NCI-H2227 (cell line): ENCODE results near the gene PCBP3.
"Not testable (repeated sequence)": the region's sequence is repeated elsewhere in the genome, so short reads cannot be mapped to it uniquely, and the experiment has no call there.

ENCODE experiments used
- DNase-seq: peaks from one replicate; lab custom pipeline; 2025; ENCODE audit not compliant: unreplicated experiment; lab: John Stamatoyannopoulos, UW

The PCBP3 gene

GRCh38 chr21:45974073-45975019 lies 330.8 kb downstream of the PCBP3 start:
- peak; percentile 65 for DNase-seq

GRCh38 chr21:45975020-45975666 lies 331.6 kb downstream of the PCBP3 start:
- no peak for DNase-seq

DNA sequence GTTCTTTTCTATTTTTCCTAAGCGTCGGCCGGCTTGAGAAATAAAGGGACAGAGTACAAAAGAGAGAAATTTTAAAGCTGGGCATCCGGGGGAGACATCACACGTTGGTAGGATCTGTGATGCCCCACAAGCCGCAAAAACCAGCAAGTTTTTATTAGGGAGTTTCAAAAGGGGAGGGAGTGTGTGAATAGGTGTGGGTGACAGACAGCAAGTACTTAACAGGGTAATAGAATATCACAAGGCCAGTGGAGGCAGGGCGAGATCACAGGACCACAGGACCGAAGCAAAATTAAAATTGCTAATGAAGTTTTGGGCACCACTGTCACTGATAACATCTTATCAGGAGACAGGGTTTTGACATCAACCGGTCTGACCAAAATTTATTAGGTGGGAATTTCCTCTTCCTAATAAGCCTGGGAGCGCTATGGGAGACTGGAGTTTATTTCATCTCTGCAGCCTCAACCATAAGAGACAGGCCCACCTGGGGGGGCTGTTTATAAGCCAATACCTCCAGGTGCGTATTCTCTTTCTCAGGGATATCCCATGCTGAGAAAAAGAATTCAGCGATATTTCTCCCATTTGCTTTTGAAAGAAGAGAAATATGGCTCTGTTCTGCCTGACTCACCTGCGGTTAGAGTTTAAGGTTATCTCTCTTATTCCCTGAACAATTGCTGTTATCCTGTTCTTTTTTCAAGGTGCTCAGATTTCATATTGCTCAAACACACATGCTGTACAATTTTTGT lies 332.3 kb downstream of the PCBP3 start:
- DNase-seq, result not testable (repeated sequence)

DNA sequence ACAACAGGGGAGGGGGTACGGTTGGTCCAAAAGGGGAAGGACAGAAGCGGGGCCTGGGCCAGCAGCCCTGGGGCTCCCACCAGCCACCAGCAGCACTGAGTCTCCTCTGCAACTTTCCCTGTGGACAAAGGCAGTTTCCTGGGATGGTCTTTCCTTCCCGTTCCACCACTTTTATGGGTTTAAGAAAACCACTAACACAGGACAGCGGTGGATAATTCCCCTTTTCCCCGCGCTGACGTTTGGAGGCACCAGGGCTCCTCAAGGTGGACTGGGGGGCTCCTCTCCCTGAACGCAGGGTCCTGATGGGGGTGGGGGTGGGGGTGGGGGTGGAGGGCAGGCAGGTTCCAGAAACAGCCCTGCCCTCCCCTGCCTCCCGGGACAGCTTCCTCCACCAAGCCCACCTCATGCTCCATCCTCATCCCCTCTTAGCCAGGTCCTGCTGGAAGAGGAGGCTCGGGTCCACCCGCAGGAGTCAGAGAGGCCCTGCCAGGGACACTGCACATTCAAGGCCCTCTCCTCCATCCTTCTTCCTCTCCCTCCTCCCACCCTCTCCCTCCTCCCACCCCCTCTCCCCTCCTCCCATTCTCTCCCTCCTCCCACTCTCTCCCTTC lies 333.3 kb downstream of the PCBP3 start:
- no peak for DNase-seq

DNA sequence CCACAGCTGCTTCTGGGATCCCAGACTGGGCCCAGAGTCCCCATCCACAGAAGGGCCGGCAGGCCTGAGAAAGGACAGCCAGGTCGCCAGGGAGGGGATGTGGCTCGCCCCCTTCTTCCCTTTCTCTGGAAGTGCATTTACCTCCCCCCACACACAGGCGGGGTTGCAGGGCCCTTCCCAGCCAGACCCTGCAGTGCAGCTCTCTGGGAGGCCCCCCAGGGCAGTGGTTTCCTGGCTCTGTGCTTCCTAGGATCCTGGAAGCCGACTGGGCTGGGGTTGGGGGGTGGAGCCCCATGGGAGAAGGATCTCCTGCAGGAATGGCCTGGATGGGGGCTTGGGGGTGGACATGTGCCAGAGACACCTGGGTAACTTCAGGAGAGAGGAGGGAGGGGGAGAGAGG lies 333.9 kb downstream of the PCBP3 start:
- no peak for DNase-seq

DNA sequence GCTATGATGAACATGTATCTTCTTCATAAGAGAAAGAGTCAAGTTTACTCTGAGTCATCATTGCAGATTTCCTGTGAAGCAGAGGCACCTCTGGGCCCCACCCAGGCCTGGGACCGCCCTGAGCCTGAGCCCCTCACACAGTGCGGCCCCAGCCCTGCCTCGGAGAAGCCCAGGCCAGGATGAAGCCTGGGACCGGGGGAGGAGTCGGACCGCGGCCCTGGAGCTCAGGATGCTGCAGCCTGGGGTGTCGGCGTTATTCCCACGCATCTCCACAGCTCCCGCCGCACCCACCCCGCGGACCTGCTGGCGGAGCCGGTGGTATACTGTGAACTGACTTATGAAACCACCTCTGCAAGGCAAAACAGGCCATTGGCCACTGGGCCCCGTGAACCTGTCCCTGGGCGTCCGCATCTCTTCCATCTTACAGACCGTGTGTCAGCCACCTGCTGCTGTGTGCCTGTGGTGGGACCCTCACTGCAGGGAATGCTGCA lies 335.7 kb downstream of the PCBP3 start:
- no peak for DNase-seq

DNA sequence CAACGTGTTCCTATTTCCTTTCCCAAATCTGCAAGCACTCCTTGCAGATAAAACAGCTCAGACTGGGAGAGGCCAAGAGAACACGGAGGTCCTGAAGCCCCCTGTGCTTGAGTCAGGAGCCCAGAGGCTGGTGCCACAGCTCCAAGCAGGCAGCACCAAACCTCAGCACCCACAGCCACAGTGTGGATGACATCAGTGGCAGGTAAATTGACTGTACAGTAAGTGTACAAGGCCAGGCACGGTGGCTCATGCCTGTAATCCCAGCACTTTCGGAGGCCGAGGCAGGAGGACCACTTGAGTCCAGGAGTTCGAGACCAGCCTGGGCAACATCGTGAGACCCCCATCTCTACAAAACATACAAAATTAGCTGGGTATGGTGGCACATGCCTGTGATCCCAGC lies 336.1 kb downstream of the PCBP3 start:
- DNase-seq, result no peak

DNA sequence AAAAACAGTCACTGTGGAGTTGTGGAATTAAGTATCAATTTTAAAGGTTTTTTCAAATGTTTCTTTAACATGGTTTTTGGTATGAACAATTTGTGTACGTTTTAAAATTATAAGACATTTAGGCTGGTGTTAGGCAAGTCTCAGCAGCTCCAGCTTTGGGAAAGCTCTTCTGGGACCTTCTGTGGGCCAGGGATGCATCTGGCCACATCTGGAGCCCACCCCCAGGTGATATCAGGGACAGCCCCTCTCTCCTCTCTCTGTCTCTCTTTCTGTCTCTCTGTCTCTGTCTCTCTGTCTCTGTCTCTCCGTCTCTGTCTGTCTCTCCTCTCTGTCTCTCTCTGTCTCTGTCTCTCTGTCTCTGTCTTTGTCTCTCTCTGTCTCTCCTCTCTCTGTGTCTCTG lies 336.7 kb downstream of the PCBP3 start:
- DNase-seq, result no peak

- no peak for DNase-seq
These were observed 337.2 kb downstream of the PCBP3 start for GRCh38 chr21:45980697-45981096.

DNA sequence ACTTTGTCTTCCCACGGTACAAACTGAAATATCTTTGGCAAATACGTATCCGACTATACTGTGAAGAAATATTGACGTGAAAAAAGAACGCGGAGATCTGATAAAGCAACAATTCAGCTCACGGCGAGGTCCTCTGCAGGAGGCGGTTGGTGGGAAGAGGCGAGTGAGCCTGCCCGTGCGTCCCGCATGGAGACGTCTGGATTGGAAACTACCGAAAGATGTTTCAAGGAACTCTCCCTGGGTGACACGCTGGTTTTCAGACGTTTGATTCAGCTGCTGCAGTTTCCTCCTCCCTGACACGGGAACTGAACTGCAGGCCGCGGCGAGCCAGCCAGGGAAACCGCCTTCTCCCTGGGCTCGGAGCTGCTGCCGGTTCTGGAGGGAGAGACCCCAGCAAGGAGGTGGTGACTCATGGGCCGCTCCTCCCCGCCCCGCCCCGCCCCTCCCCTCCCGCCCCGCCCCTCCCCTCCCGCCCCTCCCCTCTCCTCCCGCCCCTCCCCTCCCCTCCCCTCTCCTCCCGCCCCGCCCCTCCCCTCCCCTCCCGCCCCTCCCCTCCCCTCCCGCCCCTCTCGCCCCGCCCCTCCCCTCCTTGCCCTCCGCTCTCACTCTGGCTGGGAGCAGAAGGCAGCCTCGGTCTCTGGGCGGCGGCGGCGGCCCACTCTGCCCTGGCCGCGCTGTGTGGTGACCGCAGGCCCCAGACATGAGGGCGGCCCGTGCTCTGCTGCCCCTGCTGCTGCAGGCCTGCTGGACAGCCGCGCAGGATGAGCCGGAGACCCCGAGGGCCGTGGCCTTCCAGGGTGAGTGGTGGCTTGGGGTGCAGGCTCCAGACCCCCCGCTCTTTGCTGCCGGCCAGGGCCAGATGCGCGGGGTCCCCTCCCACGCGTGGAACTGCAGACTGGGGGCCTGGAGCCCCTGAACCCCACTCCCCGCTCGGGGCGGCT lies 337.9 kb downstream of the PCBP3 start, which contains the start of gene COL6A1:
Gene COL6A1 (plus strand): TSS at position 620 of the 941 bp plus-strand sequence. CDS start 81 bp downstream, at position 701.
- peak; percentile 84 for DNase-seq

DNA sequence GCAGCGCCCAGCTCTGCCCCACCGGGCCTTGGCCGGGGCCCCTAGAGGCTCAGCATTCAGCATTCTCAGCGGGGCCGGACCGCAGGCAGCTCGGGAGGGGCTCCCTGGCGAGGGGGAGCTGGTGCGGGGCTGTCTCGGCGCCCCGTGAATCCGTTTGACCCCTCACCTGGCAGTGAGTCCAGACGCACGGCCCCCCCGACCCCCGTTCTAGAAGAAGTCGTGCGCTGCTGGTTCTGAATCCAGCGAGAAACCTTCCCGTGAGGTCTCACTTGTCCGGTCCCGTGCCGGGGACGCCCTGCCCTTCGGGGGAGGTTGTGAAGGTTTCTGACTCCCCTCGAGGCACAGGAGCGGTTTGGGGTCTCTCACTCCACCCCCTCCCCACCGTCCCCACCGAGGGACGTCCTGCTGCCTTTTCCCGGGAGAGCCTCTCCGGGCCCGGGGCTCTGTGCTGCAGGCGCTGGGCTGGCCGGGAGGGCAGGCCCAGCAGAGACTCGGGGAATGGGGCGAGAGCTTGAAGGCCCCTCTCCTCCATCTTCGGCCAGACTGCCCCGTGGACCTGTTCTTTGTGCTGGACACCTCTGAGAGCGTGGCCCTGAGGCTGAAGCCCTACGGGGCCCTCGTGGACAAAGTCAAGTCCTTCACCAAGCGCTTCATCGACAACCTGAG lies 338.7 kb downstream of the PCBP3 start:
- peak; percentile 51 for DNase-seq

- DNase-seq, result no peak
These were observed 339.5 kb downstream of the PCBP3 start for GRCh38 chr21:45982758-45983648.

DNA sequence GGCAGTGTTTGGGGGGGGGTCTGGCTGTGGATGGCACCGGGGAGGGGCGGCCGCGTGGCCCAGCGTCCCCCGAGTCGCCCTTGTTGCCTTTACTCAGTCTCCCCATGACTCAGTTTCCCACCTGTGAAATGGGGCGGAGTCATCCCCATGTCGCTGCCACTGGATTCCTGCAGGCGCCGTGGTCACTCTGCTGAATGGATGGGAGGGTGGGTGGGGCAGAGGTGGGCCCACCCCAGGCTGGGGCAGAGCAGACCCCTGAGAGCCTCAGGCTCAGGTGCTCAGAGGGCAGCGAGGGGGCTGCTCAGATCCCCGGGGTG lies 340.1 kb downstream of the PCBP3 start:
- DNase-seq, result no peak

GRCh38 chr21:45983981-45984551 lies 340.5 kb downstream of the PCBP3 start:
- no peak for DNase-seq

DNA sequence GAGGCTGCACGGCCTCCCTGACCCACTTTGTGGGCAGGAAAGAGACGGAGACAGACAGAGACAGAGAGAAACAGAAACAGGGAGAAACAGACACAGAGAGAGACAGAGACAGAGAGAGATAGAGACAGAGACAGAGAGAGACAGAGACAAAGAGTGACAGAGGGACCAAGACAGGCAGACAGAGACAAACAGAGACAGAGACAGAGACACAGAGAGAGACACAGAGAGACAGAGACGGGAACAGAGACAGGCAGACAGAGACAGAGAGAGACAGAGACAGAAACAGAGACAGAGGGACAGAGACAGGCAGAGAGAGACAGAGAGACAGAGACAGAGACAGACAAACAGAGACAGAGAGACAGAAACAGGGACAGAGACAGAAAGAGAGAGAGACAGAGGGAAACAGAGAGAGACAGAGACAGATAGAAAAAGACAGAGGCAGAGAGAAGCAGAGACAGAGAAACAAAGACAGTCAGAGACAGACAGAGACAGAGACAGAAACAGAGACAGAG lies 341.1 kb downstream of the PCBP3 start:
- DNase-seq, result no peak

- no peak for DNase-seq
These were observed 342.2 kb downstream of the PCBP3 start for GRCh38 chr21:45985471-45986315.
